ENCODE measurements around the gene SH3TC1.

SH3TC1 gene

DNA sequence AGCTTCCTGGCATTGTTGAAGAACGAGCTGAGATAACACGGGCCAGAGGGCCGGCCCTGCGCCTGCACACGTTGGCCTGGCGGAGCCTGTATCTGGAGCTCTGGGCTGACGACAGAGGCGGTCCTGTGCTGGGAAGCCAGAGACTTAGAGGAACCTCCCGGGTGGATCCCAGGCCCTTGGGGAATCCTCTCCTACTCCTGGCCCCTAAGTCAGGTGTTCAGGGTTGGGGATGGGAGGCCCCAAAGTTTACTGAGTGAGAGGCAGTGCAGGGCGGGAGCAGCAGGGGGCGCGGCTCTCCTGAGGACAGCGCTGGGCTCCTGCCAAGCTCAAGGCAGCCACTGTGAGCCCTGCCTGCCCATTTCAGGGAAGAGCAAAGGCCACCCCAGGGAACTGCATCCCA lies 68.0 kb downstream of the SH3TC1 start:
- H3K4me2 ChIP-seq (ENCODE audit: low read length), result no peak overlapping the region
- no peak overlapping the region for H2AFZ ChIP-seq (ENCODE audit: low read depth, low read length)
- no peaks in the 10 kb centered on the region for H3K9me3 ChIP-seq (ENCODE audit: insufficient read depth, low read length)
- no peak overlapping the region for H3K4me3 ChIP-seq (ENCODE audit: low read length)
- TF ChIP-seq EZH2phosphoT487 (IDR thresholded peaks at IDR 0.05; ENCODE audit: low read depth), result no peak
- TF ChIP-seq, protein P1, sequence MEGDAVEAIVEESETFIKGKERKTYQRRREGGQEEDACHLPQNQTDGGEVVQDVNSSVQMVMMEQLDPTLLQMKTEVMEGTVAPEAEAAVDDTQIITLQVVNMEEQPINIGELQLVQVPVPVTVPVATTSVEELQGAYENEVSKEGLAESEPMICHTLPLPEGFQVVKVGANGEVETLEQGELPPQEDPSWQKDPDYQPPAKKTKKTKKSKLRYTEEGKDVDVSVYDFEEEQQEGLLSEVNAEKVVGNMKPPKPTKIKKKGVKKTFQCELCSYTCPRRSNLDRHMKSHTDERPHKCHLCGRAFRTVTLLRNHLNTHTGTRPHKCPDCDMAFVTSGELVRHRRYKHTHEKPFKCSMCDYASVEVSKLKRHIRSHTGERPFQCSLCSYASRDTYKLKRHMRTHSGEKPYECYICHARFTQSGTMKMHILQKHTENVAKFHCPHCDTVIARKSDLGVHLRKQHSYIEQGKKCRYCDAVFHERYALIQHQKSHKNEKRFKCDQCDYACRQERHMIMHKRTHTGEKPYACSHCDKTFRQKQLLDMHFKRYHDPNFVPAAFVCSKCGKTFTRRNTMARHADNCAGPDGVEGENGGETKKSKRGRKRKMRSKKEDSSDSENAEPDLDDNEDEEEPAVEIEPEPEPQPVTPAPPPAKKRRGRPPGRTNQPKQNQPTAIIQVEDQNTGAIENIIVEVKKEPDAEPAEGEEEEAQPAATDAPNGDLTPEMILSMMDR (IDR thresholded peaks at IDR 0.05; ENCODE audit: low read depth, low read length), result peak; percentile 85
- no peaks in the 10 kb centered on the region for H3K4me1 ChIP-seq (ENCODE audit: low read length)
- no peak overlapping the region for H3K9ac ChIP-seq (ENCODE audit: low read length)
- no peaks in the 10 kb centered on the region for H3K27me3 ChIP-seq (ENCODE audit: low read depth, low read length)
- H3K36me3 ChIP-seq (replicated peaks; ENCODE audit: low read depth, low read length), result no peaks in the 10 kb centered on the region
- no peaks in the 10 kb centered on the region for H3K79me2 ChIP-seq (ENCODE audit: low read length)
- no peak overlapping the region for H3K27ac ChIP-seq (ENCODE audit: low read length)
- no peaks in the 10 kb centered on the region for H4K20me1 ChIP-seq (ENCODE audit: insufficient read depth, low read length)

DNA sequence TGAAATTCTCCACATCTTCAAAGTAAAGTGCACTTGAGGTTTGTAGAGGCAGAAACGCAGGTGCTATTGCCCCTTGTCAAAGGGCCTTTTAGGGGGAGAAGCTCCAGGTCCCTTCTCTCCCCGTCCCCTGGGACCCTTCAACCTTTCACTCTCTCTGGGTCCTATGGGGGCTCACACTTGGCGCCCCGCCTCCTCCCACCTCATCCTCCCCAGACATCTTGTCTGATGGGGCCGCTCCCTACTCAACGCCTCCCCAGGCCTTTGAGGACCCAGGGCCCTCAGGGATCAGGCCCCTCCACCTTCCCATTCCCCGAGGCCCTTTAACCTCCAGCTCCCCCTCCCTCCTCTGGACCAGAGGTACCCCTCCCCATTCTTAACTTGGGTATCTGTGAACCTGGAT lies 69.1 kb downstream of the SH3TC1 start:
- no peak overlapping the region for H3K27ac ChIP-seq (ENCODE audit: low read length)
- no peaks in the 10 kb centered on the region for H4K20me1 ChIP-seq (ENCODE audit: insufficient read depth, low read length)
- H3K9ac ChIP-seq (ENCODE audit: low read length), result no peak overlapping the region
- H2AFZ ChIP-seq (ENCODE audit: low read depth, low read length), result no peak overlapping the region
- TF ChIP-seq, protein P1 (IDR thresholded peaks at IDR 0.05; ENCODE audit: low read depth, low read length), result no peak
- TF ChIP-seq EZH2phosphoT487 (IDR thresholded peaks at IDR 0.05; ENCODE audit: low read depth), result no peak
- no peaks in the 10 kb centered on the region for H3K79me2 ChIP-seq (ENCODE audit: low read length)
- H3K27me3 ChIP-seq (ENCODE audit: low read depth, low read length), result no peaks in the 10 kb centered on the region
- H3K36me3 ChIP-seq (replicated peaks; ENCODE audit: low read depth, low read length), result no peaks in the 10 kb centered on the region
- no peaks in the 10 kb centered on the region for H3K4me1 ChIP-seq (ENCODE audit: low read length)
- H3K9me3 ChIP-seq (ENCODE audit: insufficient read depth, low read length), result no peaks in the 10 kb centered on the region
- no peak overlapping the region for H3K4me3 ChIP-seq (ENCODE audit: low read length)
- no peak overlapping the region for H3K4me2 ChIP-seq (ENCODE audit: low read length)

DNA sequence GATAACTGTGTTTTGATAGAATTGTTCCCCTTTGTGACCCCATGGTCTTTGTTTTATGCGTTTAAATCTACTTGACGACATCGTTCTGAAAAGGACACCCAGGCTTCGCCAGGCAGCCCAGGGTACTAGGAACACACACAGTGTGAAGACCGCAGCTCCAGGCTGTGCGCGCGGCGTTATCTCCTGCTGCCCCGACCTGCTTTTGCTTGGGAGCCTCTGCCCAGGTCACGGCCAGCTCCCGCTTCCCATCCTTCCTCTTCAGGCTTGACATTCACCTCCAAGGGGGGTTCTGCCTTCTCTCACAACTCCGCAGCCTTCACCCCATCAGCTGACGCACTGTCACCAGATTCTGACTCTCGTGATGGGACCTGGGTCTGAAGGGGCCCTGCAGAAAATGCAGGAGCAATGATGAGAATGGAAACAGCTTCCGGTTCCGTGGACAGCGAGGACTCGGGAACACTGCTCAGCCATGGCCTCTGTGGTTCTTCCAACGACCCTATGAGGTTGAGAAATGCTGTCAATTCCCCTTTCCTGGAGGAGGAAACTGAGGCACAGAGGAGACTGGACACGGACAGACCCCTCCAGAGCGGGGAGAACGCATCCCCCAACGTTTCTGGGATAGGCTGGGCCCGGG lies 69.9 kb downstream of the SH3TC1 start:
- no peaks in the 10 kb centered on the region for H4K20me1 ChIP-seq (ENCODE audit: insufficient read depth, low read length)
- no peak overlapping the region for H2AFZ ChIP-seq (ENCODE audit: low read depth, low read length)
- H3K27ac ChIP-seq (ENCODE audit: low read length), result no peak overlapping the region
- H3K79me2 ChIP-seq (ENCODE audit: low read length), result no peaks in the 10 kb centered on the region
- no peaks in the 10 kb centered on the region for H3K27me3 ChIP-seq (ENCODE audit: low read depth, low read length)
- no peaks in the 10 kb centered on the region for H3K4me1 ChIP-seq (ENCODE audit: low read length)
- H3K9ac ChIP-seq (ENCODE audit: low read length), result no peak overlapping the region
- no peaks in the 10 kb centered on the region for H3K9me3 ChIP-seq (ENCODE audit: insufficient read depth, low read length)
- no peak overlapping the region for H3K4me2 ChIP-seq (ENCODE audit: low read length)
- no peak overlapping the region for H3K4me3 ChIP-seq (ENCODE audit: low read length)
- no peaks in the 10 kb centered on the region for H3K36me3 ChIP-seq (replicated peaks; ENCODE audit: low read depth, low read length)
- TF ChIP-seq, protein P1 (IDR thresholded peaks at IDR 0.05; ENCODE audit: low read depth, low read length), result no peak
- no peak for TF ChIP-seq EZH2phosphoT487 (IDR thresholded peaks at IDR 0.05; ENCODE audit: low read depth)

DNA sequence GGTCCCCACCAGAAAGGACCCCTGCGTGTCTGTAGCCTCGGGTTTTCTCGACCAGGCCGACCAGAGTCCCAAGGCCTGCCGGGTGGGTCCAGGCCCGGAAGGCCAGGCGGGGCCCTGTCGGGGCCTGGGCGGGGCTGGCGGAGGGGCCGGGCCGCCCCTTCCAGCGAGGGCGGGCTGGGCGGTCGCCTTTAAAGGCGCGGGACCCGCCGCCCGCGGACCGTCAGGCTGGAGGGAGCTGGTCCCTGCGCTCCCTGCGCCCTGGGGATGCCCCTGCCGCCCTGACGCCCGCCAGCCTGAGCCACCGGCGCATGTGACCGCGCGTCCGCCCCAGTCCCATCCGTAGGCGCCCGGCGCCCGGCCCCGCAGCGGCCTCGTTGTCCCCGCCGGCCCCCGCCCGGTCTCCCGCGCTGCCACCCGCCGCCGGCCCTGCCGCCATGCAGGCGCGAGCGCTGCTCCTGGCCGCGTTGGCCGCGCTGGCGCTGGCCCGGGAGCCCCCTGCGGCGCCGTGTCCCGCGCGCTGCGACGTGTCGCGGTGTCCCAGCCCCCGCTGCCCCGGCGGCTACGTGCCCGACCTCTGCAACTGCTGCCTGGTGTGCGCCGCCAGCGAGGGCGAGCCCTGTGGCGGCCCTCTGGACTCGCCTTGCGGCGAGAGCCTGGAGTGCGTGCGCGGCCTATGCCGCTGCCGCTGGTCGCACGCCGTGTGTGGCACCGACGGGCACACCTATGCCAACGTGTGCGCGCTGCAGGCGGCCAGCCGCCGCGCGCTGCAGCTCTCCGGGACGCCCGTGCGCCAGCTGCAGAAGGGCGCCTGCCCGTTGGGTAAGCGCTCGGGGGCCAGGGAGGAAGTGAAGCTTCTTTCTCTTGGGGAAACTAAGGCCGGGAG lies 70.7 kb downstream of the SH3TC1 start, which contains the start of gene HTRA3:
Gene HTRA3 (plus strand): TSS at position 220 of the 883 bp plus-strand sequence. CDS start 215 bp downstream, at position 435.
- Histone ChIP-seq H3K4me3 (ENCODE audit: low read length) (no peak within 1 kb of the TSS), H3K4me1 (ENCODE audit: low read length) (no peaks in the 10 kb centered on the region), H3K27ac (ENCODE audit: low read length) (no peak within 1 kb of the TSS), H3K9ac (ENCODE audit: low read length) (no peak within 1 kb of the TSS), H3K9me3 (ENCODE audit: insufficient read depth, low read length) (no peaks in the 10 kb centered on the region), H3K27me3 (ENCODE audit: low read depth, low read length) (no peaks in the 10 kb centered on the region), H2AFZ (ENCODE audit: low read depth, low read length) (no peak within 1 kb of the TSS), H3K4me2 (ENCODE audit: low read length) (no peak within 1 kb of the TSS), H3K36me3 (replicated peaks; ENCODE audit: low read depth, low read length) (no peaks in the 10 kb centered on the region), H4K20me1 (ENCODE audit: insufficient read depth, low read length) (no peaks in the 10 kb centered on the region), H3K79me2 (ENCODE audit: low read length) (no peaks in the 10 kb centered on the region)
- TF ChIP-seq EZH2phosphoT487 (IDR thresholded peaks at IDR 0.05; ENCODE audit: low read depth), result no peak
- TF ChIP-seq, protein P1 (IDR thresholded peaks at IDR 0.05; ENCODE audit: low read depth, low read length), result no peak
